ENCODE results near the gene FILIP1L.

GRCh38 chr3:99919694-99920093, 194.6 kb downstream of the FILIP1L start:
- TF ChIP-seq GABPA (IDR thresholded peaks at IDR 0.05; ENCODE audit: low read depth, low read length) = no peak
- no peak for TF ChIP-seq GABPA (CRISPR knock-in tag; IDR thresholded peaks at IDR 0.05; ENCODE audit: low read depth)
- TF ChIP-seq, protein P1, sequence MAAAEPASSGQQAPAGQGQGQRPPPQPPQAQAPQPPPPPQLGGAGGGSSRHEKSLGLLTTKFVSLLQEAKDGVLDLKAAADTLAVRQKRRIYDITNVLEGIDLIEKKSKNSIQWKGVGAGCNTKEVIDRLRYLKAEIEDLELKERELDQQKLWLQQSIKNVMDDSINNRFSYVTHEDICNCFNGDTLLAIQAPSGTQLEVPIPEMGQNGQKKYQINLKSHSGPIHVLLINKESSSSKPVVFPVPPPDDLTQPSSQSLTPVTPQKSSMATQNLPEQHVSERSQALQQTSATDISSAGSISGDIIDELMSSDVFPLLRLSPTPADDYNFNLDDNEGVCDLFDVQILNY (CRISPR knock-in tag; conservative IDR thresholded peaks at IDR 0.05) = no peak

All from HepG2 (cell line).